ENCODE measurements around the gene BICC1.

BICC1 gene

GRCh38 chr10:58608826-58609531 is 96.3 kb downstream of the BICC1 start:
- peak; percentile 45 for DNase-seq

- no peak for DNase-seq
Observed at GRCh38 chr10:58609532-58610150, 97.0 kb downstream of the BICC1 start.

DNA sequence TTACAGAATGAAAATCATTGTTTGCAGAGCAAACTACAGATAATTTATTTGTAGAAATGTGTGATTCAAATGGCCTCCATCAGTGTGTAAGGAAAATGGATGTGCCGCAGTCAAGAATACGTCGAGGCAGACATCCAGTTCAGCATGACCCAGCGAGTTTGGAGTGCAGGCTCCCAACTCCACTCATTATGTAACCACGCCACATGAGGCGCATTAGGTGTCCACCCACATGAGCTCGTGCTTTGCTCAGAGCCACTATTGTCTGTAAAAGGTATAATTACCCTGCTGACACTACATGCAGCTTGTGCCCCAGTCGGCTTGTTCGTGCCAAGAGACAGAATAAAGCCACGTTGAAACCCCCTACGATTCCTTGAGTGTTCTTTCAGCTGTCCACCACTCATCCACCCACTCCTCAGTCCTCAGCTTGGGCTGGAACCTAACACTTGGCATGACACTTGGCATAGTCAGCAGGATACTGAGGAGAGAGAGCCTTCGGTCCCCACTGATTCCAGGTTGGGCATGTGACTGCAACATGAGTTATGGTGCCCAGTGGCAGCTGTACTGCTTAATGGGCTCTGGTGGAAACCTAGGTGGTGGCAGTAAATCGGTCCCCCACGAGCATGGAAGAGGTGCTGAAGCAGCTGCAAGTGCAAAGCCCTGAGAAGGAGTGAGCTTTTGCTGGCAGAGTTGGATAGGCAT is 102.7 kb downstream of the BICC1 start:
- no peak for DNase-seq

GRCh38 chr10:58618158-58618676 is 105.5 kb downstream of the BICC1 start:
- DNase-seq: no peak

GRCh38 chr10:58621379-58622077 is 108.9 kb downstream of the BICC1 start:
- no peak for DNase-seq

DNA sequence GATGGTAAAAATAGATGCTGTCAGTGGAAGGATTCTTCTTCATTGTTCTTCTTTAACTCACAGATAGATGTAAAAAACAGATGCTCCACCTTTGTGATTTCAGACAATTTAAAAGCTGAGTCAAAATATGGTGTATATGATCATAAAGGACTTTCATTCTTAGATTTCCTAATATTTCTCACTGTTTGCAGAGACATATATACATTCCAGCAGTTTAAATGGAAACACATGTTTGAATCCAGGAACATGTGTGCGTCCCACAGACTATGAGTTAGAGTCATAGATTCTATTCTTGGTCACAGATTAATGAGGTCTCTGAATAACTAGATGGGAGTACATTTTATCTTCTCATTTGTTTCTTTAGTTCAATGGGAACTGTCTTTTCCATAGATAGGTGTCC is 109.6 kb downstream of the BICC1 start:
- no peak for DNase-seq

DNA sequence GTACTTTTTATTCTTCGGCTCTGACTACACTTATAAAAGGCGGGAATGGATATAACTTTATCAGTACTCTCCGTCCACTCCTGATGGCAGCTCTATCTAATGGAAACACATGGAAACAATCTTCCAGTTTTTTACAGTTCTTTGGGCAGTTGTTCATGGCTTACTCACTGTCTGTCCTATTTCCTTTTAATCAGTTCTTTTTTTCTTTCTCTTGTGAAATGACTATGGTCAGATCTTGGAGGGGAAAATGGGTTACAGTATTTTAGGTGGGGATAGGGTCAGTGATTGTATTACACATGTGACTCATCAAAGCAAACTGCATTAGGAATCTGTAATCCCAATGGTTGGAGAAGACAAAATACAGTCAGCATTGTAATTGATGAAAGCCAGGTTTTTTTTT is 112.4 kb downstream of the BICC1 start:
- peak; percentile 16 for DNase-seq

DNA sequence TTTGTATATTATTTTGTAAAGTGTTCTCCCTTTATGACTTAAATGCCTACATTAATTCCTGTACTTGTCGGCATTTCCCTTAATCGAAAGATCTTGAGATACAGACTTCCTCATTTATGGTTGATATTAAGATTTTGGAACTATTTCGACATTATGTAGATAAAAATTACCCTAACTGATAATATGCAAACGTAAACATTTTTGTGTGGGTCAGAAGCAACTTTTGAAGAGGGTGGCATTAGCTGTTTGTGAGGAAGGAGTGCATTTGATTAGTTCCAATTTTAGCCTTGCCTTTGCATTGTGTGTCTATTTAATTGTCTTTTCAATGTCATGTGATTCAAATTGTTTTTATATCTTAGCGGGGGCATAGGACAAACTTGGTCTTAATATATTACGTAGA is 114.7 kb downstream of the BICC1 start:
- no peak for DNase-seq

GRCh38 chr10:58631715-58632114 is 119.0 kb downstream of the BICC1 start:
- no peak for DNase-seq

DNA sequence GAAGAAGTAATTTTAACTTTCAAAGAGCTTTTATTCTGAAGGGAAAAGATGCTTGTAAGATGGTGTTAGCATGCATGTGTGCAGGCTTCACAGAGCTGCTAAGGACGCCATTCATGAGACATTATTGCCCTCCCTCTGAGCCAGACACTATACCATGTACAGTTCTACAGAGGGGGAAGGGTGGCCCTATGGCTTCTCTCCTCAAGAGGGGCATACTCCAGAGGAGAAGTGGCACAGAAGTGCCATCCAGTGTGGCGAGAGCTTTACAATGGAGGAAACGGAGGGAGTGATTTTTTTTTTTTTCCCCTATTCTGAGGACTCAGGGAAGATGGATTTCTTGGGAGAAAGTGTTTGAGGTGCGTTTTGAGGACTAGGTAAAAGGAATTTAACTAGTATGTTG is 119.5 kb downstream of the BICC1 start:
- no peak for DNase-seq

GRCh38 chr10:58637352-58637751 is 124.7 kb downstream of the BICC1 start:
- DNase-seq: peak; percentile 43

DNA sequence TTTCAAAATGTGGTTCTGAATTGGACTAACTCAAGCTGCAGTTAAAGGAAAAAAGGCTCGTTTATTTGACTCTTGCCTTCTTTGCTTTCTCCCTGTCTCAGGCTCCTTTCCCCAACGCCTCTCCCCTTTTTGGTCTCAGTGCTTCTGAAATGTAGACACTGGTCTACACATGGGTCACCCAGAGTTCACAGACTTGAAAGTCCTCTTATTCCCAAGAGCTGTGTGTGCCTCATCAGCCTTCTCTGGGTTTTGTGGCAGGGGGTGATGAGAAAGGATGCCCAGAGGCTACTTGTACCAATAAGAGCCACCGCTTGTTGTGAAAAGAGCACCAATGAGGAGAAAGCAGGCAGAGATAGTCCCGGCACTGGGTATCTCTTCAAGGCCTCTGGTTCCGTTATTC is 125.7 kb downstream of the BICC1 start:
- no peak for DNase-seq

DNA sequence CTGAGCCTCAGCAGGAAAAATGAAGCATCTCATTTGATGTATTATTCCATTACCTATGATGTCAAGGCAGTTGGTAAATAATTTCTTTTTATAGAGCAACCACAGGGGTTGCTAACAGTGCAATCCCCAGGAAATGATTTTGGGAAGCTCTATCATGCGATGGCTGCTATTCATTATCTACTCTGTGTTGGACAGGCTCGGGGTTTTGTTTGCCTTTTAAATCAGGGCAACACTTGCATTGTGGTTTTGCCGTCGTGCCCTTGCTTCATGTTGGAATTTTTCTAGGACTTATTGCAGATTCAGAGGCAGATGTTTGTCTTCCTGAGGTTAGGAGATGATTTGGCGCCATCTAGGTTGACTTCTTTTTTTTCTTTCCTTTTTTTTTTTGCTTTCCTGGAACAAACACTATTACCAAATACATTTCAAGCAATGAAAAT is 128.4 kb downstream of the BICC1 start:
- DNase-seq: peak; percentile 39

GRCh38 chr10:58641708-58642107 is 129.0 kb downstream of the BICC1 start:
- DNase-seq: no peak

DNA sequence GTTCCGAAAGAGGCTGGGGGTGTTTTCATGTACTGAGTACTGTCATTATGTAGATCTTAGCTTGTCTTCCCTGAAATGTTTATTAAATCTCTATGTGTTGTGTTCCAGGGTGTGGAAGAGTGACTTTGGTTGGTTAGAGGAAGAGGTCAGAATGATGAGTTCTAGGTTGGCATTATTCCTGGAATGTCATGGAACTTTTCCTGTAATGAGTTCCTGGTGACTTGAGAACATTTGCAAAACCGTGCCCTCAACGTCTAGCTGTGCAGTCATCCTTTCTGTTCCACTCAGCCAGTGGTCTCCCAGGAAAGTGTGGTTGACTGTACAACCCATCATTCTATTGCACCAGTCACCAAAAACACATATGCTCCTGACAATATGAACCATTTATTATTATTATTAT is 129.6 kb downstream of the BICC1 start:
- no peak for DNase-seq

- no peak for DNase-seq
Observed at GRCh38 chr10:58642916-58643428, 130.3 kb downstream of the BICC1 start.

DNA sequence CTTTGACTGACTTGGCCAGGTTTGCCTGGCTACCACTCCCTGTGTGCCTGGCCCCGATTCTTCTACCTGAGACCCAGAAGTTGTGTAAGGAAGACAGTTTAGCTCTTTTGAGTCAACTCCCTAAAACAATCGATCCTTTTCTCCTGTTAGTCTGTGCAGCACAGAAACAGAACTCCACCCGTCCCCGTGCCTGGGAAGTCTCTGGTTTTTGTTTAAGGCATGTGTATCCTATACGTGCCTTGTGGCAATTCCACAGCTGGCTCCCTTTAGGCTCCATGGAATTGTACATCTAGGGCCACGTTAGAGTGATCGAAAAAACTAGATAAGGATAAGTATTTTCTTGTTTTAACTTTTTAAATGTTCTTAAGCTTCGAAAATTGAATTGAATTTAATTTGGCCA is 131.6 kb downstream of the BICC1 start:
- no peak for DNase-seq

DNA sequence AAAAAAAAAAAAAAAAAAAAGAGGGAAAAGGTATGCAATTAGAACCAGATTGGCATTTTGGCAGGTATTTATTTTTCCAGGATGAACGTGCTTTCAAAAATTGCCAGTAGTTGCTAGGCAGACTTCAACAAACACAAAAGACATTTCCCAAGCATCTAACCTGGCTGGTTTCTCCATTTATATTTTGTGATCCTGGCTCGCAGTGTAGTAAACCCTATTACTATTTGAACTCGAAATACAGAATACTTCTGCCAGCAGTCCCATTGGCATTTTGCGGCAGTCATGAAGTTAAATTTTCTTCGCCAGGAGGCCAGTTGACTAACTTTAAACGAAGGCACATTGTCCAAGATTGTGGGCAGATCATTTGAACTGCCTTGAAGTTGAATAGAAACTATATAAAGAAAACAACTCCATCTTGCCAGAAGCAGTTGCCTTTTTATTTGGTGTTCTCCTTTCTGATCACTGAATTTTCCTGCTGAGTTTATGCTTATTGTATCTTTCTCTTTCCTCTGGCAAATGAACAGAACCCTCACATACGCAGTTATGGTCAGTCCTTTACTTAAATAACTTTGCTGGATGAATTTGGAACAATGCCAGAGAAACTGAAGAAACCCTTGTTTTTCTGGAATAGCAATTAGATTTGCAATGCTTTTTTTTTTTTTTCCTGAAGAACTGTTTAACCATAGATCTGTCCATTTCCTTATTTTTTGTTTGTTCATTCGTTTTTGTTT is 132.9 kb downstream of the BICC1 start:
- DNase-seq: no peak

GRCh38 chr10:58647376-58648112 is 134.9 kb downstream of the BICC1 start:
- no peak for DNase-seq

GRCh38 chr10:58648131-58648530 is 135.5 kb downstream of the BICC1 start:
- no peak for DNase-seq

- peak; percentile 54 for DNase-seq
Observed at GRCh38 chr10:58651040-58651439, 138.4 kb downstream of the BICC1 start.

GRCh38 chr10:58651742-58652141 is 139.1 kb downstream of the BICC1 start:
- no peak for DNase-seq

Data from MV-4-11 (cell line).